Activated CD4-positive, alpha-beta T cell treated with anti-CD3 and anti-CD28 coated beads, Interleukin-2, Interleukin-4, amounts not matched to agents 100 ng/mL and 50 ng/mL, durations not matched to agents 16 hours and 8 hours (primary cell): ENCODE measurements around the gene TGFBR3.

Experiments
- DNase-seq: peaks from one replicate; pipeline ENCODE4 v3.0.0-alpha.2; 2020; ENCODE audit warnings: low spot score

The TGFBR3 gene

DNA sequence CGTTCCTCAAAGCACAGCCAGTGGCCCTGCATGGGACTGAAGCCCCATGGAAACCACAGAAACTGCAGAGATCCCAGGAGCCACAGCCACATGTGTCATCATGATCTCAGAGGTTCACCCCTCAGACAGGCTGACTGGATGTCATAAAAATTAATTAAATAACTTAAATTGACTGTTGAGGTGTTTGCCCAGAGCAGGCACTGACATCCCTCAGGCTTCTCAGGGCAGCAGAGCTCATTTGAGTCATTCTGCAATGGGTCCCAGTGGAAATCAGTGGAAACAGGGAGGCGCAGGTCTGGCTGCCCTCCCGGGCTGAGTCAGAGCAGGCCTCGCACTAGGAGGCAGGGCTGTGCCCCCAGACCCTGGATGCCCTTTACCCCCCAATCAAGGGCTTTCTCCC, 250.2 kb downstream of the TGFBR3 start:
- no peak for DNase-seq

- DNase-seq: no peak
Observed at GRCh38 chr1:91633438-91633837, 252.5 kb downstream of the TGFBR3 start.

DNA sequence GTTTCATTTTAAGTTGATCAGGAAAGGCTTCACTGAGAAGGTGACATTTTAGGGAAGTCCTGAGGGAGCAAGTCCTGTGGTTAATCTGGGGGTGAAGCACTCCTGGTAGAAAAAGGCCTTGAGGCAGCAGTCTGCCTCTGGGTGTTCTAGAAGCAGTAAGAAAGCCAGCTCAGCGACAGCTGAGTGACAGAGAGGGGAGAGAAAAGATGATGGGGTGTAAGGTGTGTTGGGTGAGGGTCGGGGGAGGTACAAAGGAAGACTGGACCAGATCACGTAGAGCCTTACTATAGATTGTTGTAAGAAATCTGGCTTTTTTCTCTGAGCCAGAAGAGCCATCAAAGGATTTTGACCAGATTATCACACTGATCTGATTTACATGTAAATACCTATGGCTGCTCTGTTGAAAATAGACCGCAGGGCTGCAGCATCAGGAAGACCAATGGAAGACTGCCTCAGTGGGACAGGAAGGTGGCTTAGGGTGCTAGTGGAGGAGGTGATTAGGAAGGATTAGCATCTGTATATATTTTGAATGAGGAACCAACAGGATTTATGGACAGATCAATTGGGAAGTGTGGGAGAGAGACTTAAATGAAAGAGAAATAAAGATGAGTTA, 254.1 kb downstream of the TGFBR3 start:
- no peak for DNase-seq

- no peak for DNase-seq
Observed at GRCh38 chr1:91630803-91631202, 255.1 kb downstream of the TGFBR3 start.
